Measurements from ENCODE around the gene SFMBT1.

- TF ChIP-seq POLR2A (IDR thresholded peaks at IDR 0.05; ENCODE audit: borderline replicate concordance, extremely low read depth, insufficient read depth, insufficient read length): no peak
- no peak for TF ChIP-seq CTCF (IDR thresholded peaks at IDR 0.05 in 2 of 3, conservative IDR thresholded peaks at IDR 0.05 in 1 of 3; ENCODE audit: borderline replicate concordance in 1 of 3, insufficient read depth in 1 of 3, low read depth in 2 of 3, low read length in 2 of 3)
- no peak for TF ChIP-seq SRF (IDR thresholded peaks at IDR 0.05; ENCODE audit: low read depth)
- TF ChIP-seq ATF3 (IDR thresholded peaks at IDR 0.05): no peak
- TF ChIP-seq CEBPB (IDR thresholded peaks at IDR 0.05; ENCODE audit: low read depth): no peak
- no peak for TF ChIP-seq EZH2phosphoT487 (IDR thresholded peaks at IDR 0.05; ENCODE audit: borderline replicate concordance)
- no peak for TF ChIP-seq ZBTB33 (IDR thresholded peaks at IDR 0.05; ENCODE audit: extremely low read depth, insufficient replicate concordance, low read length)
- no peak for TF ChIP-seq EZH2 (IDR thresholded peaks at IDR 0.05)
Measured at GRCh38 chr3:53044371-53044710, 1.5 kb downstream of the SFMBT1 start.
